Measurements from ENCODE around the gene PPM1B. TPM values are rescaled to one million over a fixed set of nuclear protein-coding genes. Genes with fewer than 3 reads are reported as not detected.
"Not testable (repeated sequence)": the region's sequence is repeated elsewhere in the genome, so short reads cannot be mapped to it uniquely, and the experiment has no call there.

The PPM1B gene
- total and polyA plus RNA-seq, 7 experiments from 2014 or later: 46.0 to 89.5 (median 74.7) TPM

DNA sequence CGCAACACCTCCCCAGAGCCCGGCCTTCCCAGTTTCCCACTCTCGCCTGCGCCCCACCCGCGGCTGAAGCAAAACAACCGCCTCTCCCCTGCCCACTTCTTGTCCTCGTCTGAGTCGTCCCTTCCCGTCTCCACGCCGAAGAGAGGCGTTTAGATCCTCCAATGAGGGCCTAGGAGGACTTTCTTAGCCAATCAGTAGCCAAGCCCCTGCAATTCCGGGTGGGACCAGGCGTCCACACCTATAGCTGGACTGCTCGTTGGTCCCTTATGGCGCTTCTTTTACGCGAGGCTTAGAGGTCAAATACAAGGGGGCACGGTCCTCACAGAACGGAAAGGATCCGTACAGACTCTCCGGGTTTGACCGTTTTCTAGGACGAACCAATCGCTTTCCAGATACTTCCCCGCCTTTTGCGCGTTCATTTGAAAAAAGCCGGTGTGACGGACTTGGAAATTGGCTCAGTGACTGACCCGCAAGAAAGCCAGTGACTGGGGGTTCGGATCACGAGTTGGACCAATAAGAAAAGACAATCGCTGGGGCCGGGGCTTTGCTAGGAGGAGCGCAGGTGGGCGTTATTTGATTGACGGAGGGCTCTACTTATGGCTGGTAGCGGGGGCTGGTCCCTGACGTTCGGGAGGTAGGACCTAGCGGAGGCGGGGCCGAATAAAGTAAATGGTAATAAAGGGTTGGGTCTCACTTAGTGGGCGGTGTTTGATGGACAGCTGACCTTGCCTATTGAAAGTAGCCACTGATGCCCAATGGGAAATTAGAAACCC lies 581 bp upstream of the PPM1B start:
- H3K9me3 ChIP-seq (ENCODE audit: control insufficient read depth in 2 of 3, low read length in 3 of 3): no peaks in the 10 kb centered on the region
- H3K27ac ChIP-seq (ENCODE audit: low read depth, low read length): peak overlapping the region; percentile 96
- ATAC-seq (peak; percentile 87), DNase-seq (peak; percentile 78 to 100 (median 99))
- CTCF ChIA-PET: interaction anchor here (0.6 kb wide), 1 partner anchor 50 kb away, joined by 5 read pairs; no protein-coding TSS in a partner anchor
- H3K4me3 ChIP-seq (ENCODE audit: low read length): peak overlapping the region; percentile 80
- H3K27me3 ChIP-seq (ENCODE audit: control insufficient read depth in 2 of 2, insufficient read depth in 2 of 2, low read length in 2 of 2): no peaks in the 10 kb centered on the region
- Mint-ChIP-seq H3K36me3 (peaks cover 0 to 15% (median 5%) of the 10 kb centered on the region in 5 donors), H3K9me3 (peaks cover 0 to 9% (median 2%) of the 10 kb centered on the region in 11 donors), H3K4me1 (peaks cover 29 to 38% (median 34%) of the 10 kb centered on the region in 7 donors), H3K27me3 (no peaks in the 10 kb centered on the region), H3K4me3 (peak overlapping the region; percentile 92 to 100 (median 96)), H3K27ac (peak overlapping the region; percentile 99 to 100 (median 100))
- intact Hi-C loops (cut with micrococcal nuclease): loop anchor here (1.0 to 5.0 kb wide), 17 partner anchors 48 to 1807 kb away; partner anchors contain the start of genes CAMKMT (in 2 of the 2), DYNC2LI1 (in 2 of the 2), PREPL (in 2 of the 2) and PRKCE (in 2 of the 2)
- POLR2A ChIA-PET: interaction anchor here (0.6 to 3.8 kb wide), 15 partner anchors 13 to 1358 kb away, joined by 3 to 55 read pairs (median 5); partner anchors contain the start of genes CAMKMT and PREPL
- H3K4me1 ChIP-seq (ENCODE audit: control insufficient read depth in 2 of 2, insufficient read depth in 2 of 2, low read length in 2 of 2): peaks cover 16 to 28% of the 10 kb centered on the region in 2 donors
- H3K36me3 ChIP-seq (ENCODE audit: control insufficient read depth in 2 of 3, insufficient read depth in 3 of 3, low read length in 3 of 3): peaks cover 0 to 7% (median 0%) of the 10 kb centered on the region in 3 experiments

- H3K9me3 ChIP-seq (ENCODE audit: control insufficient read depth in 2 of 3, low read length in 3 of 3): no peaks in the 10 kb centered on the region
- H3K27ac ChIP-seq (ENCODE audit: low read depth, low read length): peak overlapping the region; percentile 96
- H3K27me3 ChIP-seq (ENCODE audit: control insufficient read depth in 2 of 2, insufficient read depth in 2 of 2, low read length in 2 of 2): no peaks in the 10 kb centered on the region
- Mint-ChIP-seq H3K27ac (peak overlapping the region; percentile 99 to 100 (median 100)), H3K27me3 (no peaks in the 10 kb centered on the region), H3K4me1 (peaks cover 36 to 47% (median 43%) of the 10 kb centered on the region in 7 donors), H3K36me3 (peaks cover 2 to 15% (median 5%) of the 10 kb centered on the region in 5 donors), H3K9me3 (peaks cover 0 to 6% (median 2%) of the 10 kb centered on the region in 11 donors), H3K4me3 (peak overlapping the region; percentile 92 to 100 (median 98))
- H3K36me3 ChIP-seq (ENCODE audit: control insufficient read depth in 2 of 3, insufficient read depth in 3 of 3, low read length in 3 of 3): peaks cover 0 to 7% (median 0%) of the 10 kb centered on the region in 3 experiments
- DNase-seq (peak in 8 of 9 donors; percentile 44 to 74 (median 65)), ATAC-seq (no peak)
- peak overlapping the region; percentile 83 for H3K4me3 ChIP-seq (ENCODE audit: low read length)
- H3K4me1 ChIP-seq (ENCODE audit: control insufficient read depth in 2 of 2, insufficient read depth in 2 of 2, low read length in 2 of 2): peaks cover 21 to 37% of the 10 kb centered on the region in 2 donors
- ChIA-PET POLR2A (interaction anchor here (0.6 to 3.8 kb wide), 8 partner anchors 12 to 192 kb away, joined by 3 to 55 read pairs (median 6); partner anchors contain the start of genes CAMKMT and PREPL), CTCF (interaction anchor here (1.4 kb wide), 1 partner anchor 125 kb away, joined by 3 read pairs; no protein-coding TSS in a partner anchor)
- intact Hi-C loops (cut with micrococcal nuclease): loop anchor here (2.0 to 5.0 kb wide), 8 partner anchors 75 to 1481 kb away; partner anchors contain the start of genes DYNC2LI1 (in 2 of the 2), PRKCE (in 2 of the 2), SRBD1 (in 1 of the 2) and THADA (in 1 of the 2)
Measured at GRCh38 chr2:44169155-44169898, 652 bp downstream of the PPM1B start.

- Histone ChIP-seq H3K27ac (ENCODE audit: low read depth, low read length) (peak overlapping the region; percentile 96), H3K4me1 (ENCODE audit: control insufficient read depth in 2 of 2, insufficient read depth in 2 of 2, low read length in 2 of 2) (peaks cover 21 to 46% of the 10 kb centered on the region in 2 donors), H3K4me3 (ENCODE audit: low read length) (peak overlapping the region; percentile 83), H3K27me3 (ENCODE audit: control insufficient read depth in 2 of 2, insufficient read depth in 2 of 2, low read length in 2 of 2) (no peaks in the 10 kb centered on the region), H3K9me3 (ENCODE audit: control insufficient read depth in 2 of 3, low read length in 3 of 3) (no peaks in the 10 kb centered on the region), H3K36me3 (ENCODE audit: control insufficient read depth in 2 of 3, insufficient read depth in 3 of 3, low read length in 3 of 3) (peaks cover 0 to 7% (median 0%) of the 10 kb centered on the region in 3 experiments)
- ChIA-PET POLR2A (interaction anchor here (0.9 to 3.8 kb wide), 4 partner anchors 16 to 191 kb away, joined by 3 to 55 read pairs (median 5); partner anchors contain the start of genes CAMKMT and PREPL), CTCF (interaction anchor here (0.9 to 1.4 kb wide), 2 partner anchors 66 to 126 kb away, joined by 3 read pairs; no protein-coding TSS in a partner anchor)
- intact Hi-C loops (cut with micrococcal nuclease): no loop called here
- Mint-ChIP-seq H3K4me3 (peak overlapping the region; percentile 92 to 100 (median 98)), H3K4me1 (peaks cover 45 to 57% (median 53%) of the 10 kb centered on the region in 7 donors), H3K27ac (peak overlapping the region in 7 of 9 donors; percentile 33 to 100 (median 98)), H3K36me3 (peaks cover 4 to 16% (median 6%) of the 10 kb centered on the region in 5 donors), H3K9me3 (peaks cover 0 to 4% (median 0%) of the 10 kb centered on the region in 11 donors), H3K27me3 (no peaks in the 10 kb centered on the region)
- DNase-seq: no peak
- no peak for ATAC-seq
Measured at GRCh38 chr2:44170311-44170717, 1.6 kb downstream of the PPM1B start.

DNA sequence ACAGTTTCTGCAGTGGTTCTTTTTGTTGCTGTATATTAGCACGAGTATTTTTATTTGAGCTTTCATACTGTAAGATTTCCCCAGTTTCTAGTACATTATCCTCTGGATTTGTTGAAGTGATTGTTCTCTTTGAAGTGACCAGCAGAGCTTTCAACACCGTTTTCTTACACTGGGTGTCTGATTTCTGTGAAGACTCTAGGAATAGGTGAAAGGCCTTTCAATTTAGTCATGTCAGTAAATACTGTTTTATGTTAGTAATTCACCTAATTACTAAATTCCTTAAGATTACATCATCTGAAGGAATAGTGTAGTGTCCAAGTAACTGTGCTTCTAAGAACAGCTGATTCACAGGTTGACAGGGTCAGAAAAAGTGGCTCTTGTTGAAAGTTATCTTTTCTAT lies 2.3 kb downstream of the PPM1B start:
- Mint-ChIP-seq H3K4me3 (peak overlapping the region; percentile 76 to 100 (median 98)), H3K9me3 (peaks cover 0 to 4% (median 0%) of the 10 kb centered on the region in 11 donors), H3K4me1 (peaks cover 51 to 64% (median 60%) of the 10 kb centered on the region in 7 donors), H3K27ac (peak overlapping the region; percentile 2 to 100 (median 48)), H3K36me3 (peaks cover 7 to 20% (median 10%) of the 10 kb centered on the region in 5 donors), H3K27me3 (no peaks in the 10 kb centered on the region)
- POLR2A ChIA-PET: interaction anchor here (0.9 to 1.1 kb wide), 2 partner anchors 15 to 51 kb away, joined by 3 read pairs; no protein-coding TSS in a partner anchor
- ATAC-seq (no peak), DNase-seq (no peak)
- peak overlapping the region; percentile 83 for H3K4me3 ChIP-seq (ENCODE audit: low read length)
- CTCF ChIA-PET: interaction anchor here (0.9 kb wide), 1 partner anchor 65 kb away, joined by 3 read pairs; no protein-coding TSS in a partner anchor
- no peaks in the 10 kb centered on the region for H3K27me3 ChIP-seq (ENCODE audit: control insufficient read depth in 2 of 2, insufficient read depth in 2 of 2, low read length in 2 of 2)
- H3K27ac ChIP-seq (ENCODE audit: low read depth, low read length): peak overlapping the region; percentile 96
- no peaks in the 10 kb centered on the region for H3K9me3 ChIP-seq (ENCODE audit: control insufficient read depth in 2 of 3, low read length in 3 of 3)
- intact Hi-C loops (cut with micrococcal nuclease): no loop called here
- peaks cover 21 to 48% of the 10 kb centered on the region in 2 donors for H3K4me1 ChIP-seq (ENCODE audit: control insufficient read depth in 2 of 2, insufficient read depth in 2 of 2, low read length in 2 of 2)
- H3K36me3 ChIP-seq (ENCODE audit: control insufficient read depth in 2 of 3, insufficient read depth in 3 of 3, low read length in 3 of 3): peaks cover 0 to 7% (median 0%) of the 10 kb centered on the region in 3 experiments

DNA sequence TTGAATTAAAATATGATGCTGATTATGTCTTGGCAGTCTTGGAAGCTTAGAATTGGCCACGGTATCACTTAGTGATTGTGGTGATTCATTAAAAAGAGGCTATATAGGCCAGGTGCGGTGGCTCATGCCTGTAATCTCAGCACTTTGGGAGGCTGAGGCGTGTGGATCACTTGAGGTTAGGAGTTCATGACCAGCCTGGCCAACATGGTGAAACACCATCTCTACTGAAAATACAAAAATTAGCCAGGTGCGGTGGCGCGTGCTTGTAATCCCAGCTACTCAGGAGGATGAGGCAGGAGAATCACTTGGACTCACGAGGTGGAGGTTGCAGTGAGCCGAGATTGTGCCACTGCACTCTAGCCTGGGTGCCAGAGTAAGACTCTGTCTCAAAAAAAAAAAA lies 2.8 kb downstream of the PPM1B start:
- H3K36me3 ChIP-seq (ENCODE audit: control insufficient read depth in 2 of 3, insufficient read depth in 3 of 3, low read length in 3 of 3); intact Hi-C loops (cut with micrococcal nuclease); H3K9me3 Mint-ChIP-seq; DNase-seq; ATAC-seq; H3K27me3 ChIP-seq (ENCODE audit: control insufficient read depth in 2 of 2, insufficient read depth in 2 of 2, low read length in 2 of 2); CTCF ChIA-PET; H3K27me3 Mint-ChIP-seq; H3K9me3 ChIP-seq (ENCODE audit: control insufficient read depth in 2 of 3, low read length in 3 of 3): not testable (repeated sequence)
- H3K4me1 ChIP-seq (ENCODE audit: control insufficient read depth in 2 of 2, insufficient read depth in 2 of 2, low read length in 2 of 2): peaks cover 21 to 52% of the 10 kb centered on the region in 2 donors
- H3K27ac ChIP-seq (ENCODE audit: low read depth, low read length): peak overlapping the region; percentile 96
- Mint-ChIP-seq H3K36me3 (peaks cover 10 to 23% (median 10%) of the 10 kb centered on the region in 5 donors), H3K4me3 (peak overlapping the region; percentile 76 to 100 (median 98)), H3K27ac (peak overlapping the region in 4 of 9 donors; percentile 43 to 100 (median 72)), H3K4me1 (peaks cover 54 to 69% (median 64%) of the 10 kb centered on the region in 7 donors)
- POLR2A ChIA-PET: interaction anchor here (0.8 to 1.1 kb wide), 2 partner anchors 15 to 191 kb away, joined by 3 read pairs; partner anchors contain the start of gene CAMKMT
- H3K4me3 ChIP-seq (ENCODE audit: low read length): peak overlapping the region; percentile 83
